CD14-positive monocyte (primary cell): ENCODE measurements around the gene HOXD11. TPM values are rescaled to one million over a fixed set of nuclear protein-coding genes. Genes with fewer than 3 reads are reported as not detected.

ENCODE experiments used
- DNase-seq, 3 donors: peaks; one replicate each; pipeline ENCODE4 v3.0.0-alpha.2; 2011 to 2022
- H2AFZ ChIP-seq: 2 replicates; pipeline ENCODE4 v1.6.0; 2012; ENCODE audit warnings: mild to moderate bottlenecking, low read depth, low read length, inconsistent platforms; ENCODE audit not compliant: insufficient read depth, poor library complexity, severe bottlenecking
- H3K27ac ChIP-seq, 2 donors: 1 replicate in 1 of 2; 2 replicates in 1 of 2; pipeline ENCODE4 v1.5.1; 2012 to 2013; ENCODE audit warnings: low read length in 2 of 2, control low read depth in 1 of 2, inconsistent platforms in 1 of 2, low read depth in 1 of 2, mild to moderate bottlenecking in 1 of 2
- H3K27me3 ChIP-seq, 2 donors: one replicate each; pipeline versions ENCODE4 v1.6.0 to v1.6.1; 2011 to 2013; ENCODE audit warnings: low read length in 2 of 2; ENCODE audit not compliant: control insufficient read depth in 2 of 2, insufficient read depth in 2 of 2
- H3K36me3 ChIP-seq, 2 donors: replicated peaks in 1 of 2; 1 replicate in 1 of 2; 2 replicates in 1 of 2; pipeline versions ENCODE4 v1.5.1 to v1.6.1; 2012 to 2013; ENCODE audit warnings: low read length in 2 of 2, control low read depth in 1 of 2, inconsistent platforms in 1 of 2, mild to moderate bottlenecking in 1 of 2; ENCODE audit not compliant: insufficient read depth in 2 of 2, control insufficient read depth in 1 of 2
- H3K4me1 ChIP-seq, 2 donors: 1 replicate in 1 of 2; 2 replicates in 1 of 2; pipeline versions ENCODE4 v1.5.1 to v1.6.1; 2012 to 2013; ENCODE audit warnings: low read length in 2 of 2, control low read depth in 1 of 2, inconsistent platforms in 1 of 2, mild to moderate bottlenecking in 1 of 2, moderate library complexity in 1 of 2; ENCODE audit not compliant: insufficient read depth in 2 of 2, control insufficient read depth in 1 of 2
- H3K4me2 ChIP-seq: replicated peaks from 2 replicates; pipeline ENCODE3; 2012; ENCODE audit warnings: low read length, moderate library complexity, mild to moderate bottlenecking; ENCODE audit not compliant: poor library complexity, severe bottlenecking; ENCODE audit errors: extremely low read depth
- H3K4me3 ChIP-seq, 3 experiments: fragments of 200-600 bp in 1 of 3; sonication (generic) in 1 of 3; replicated peaks in 1 of 3; 1 replicate in 2 of 3; 2 replicates in 1 of 3; pipeline ENCODE4 v1.5.1; 2011 to 2013; ENCODE audit warnings: low read length in 3 of 3, mild to moderate bottlenecking in 3 of 3, control low read depth in 2 of 3, low read depth in 2 of 3, inconsistent platforms in 1 of 3, moderate library complexity in 1 of 3
- H3K79me2 ChIP-seq: 2 replicates; pipeline ENCODE4 v1.6.0; 2012; ENCODE audit warnings: mild to moderate bottlenecking, control low read depth, inconsistent platforms, low read length, moderate library complexity; ENCODE audit not compliant: insufficient read depth
- H3K9ac ChIP-seq: 2 replicates; pipeline ENCODE4 v1.6.0; 2017; ENCODE audit warnings: low read length, mild to moderate bottlenecking; ENCODE audit not compliant: insufficient read depth, poor library complexity, severe bottlenecking
- H3K9me3 ChIP-seq, 2 donors: replicated peaks in 1 of 2; 1 replicate in 1 of 2; 2 replicates in 1 of 2; pipeline versions ENCODE4 v1.5.1 to v1.6.1; 2012 to 2013; ENCODE audit warnings: low read length in 2 of 2, control low read depth in 1 of 2; ENCODE audit not compliant: control insufficient read depth in 1 of 2, insufficient read depth in 1 of 2
- H4K20me1 ChIP-seq: 2 replicates; pipeline ENCODE4 v1.6.0; 2012; ENCODE audit warnings: mild to moderate bottlenecking, low read length, control low read depth, moderate library complexity; ENCODE audit not compliant: insufficient read depth
- H3K27ac Mint-ChIP-seq, 7 donors: one replicate each; pipeline ENCODE4 v1.8.0; 2020; ENCODE audit warnings: mild to moderate bottlenecking in 7 of 7, mixed read lengths in 7 of 7, moderate library complexity in 6 of 7, inconsistent platforms in 2 of 7
- H3K27me3 Mint-ChIP-seq, 3 donors: one replicate each; pipeline ENCODE4 v1.8.0; 2021 to 2022; ENCODE audit warnings: low read depth in 3 of 3, mild to moderate bottlenecking in 3 of 3, mixed read lengths in 3 of 3, moderate library complexity in 3 of 3, inconsistent platforms in 1 of 3
- H3K36me3 Mint-ChIP-seq, 2 donors: one replicate each; pipeline ENCODE4 v1.8.0; 2020; ENCODE audit warnings: mixed read lengths in 2 of 2, inconsistent platforms in 1 of 2, mild to moderate bottlenecking in 1 of 2
- H3K4me1 Mint-ChIP-seq: one replicate; pipeline ENCODE4 v1.8.0; 2020; ENCODE audit warnings: mild to moderate bottlenecking, mixed read lengths
- H3K4me3 Mint-ChIP-seq, 2 donors: one replicate each; pipeline ENCODE4 v1.8.0; 2020; ENCODE audit warnings: mild to moderate bottlenecking in 2 of 2, mixed read lengths in 2 of 2, moderate library complexity in 1 of 2
- H3K9me3 Mint-ChIP-seq, 7 donors: one replicate each; pipeline ENCODE4 v1.8.0; 2020 to 2022; ENCODE audit warnings: mixed read lengths in 7 of 7, mild to moderate bottlenecking in 6 of 7, moderate library complexity in 6 of 7, inconsistent platforms in 2 of 7
- WGBS: methylation state at CpG from one replicate; pipeline ENCODE4 v1.1.5; 2013; ENCODE audit warnings: missing lambda C conversion rate; ENCODE audit not compliant: insufficient coverage; 5-methylcytosine and 5-hydroxymethylcytosine counted together
- intact Hi-C, 2 donors: fragments of 100-400 bp; cut with micrococcal nuclease; formaldehyde crosslinking; loops; one replicate each; pipeline versions ENCODE4 v1.15.0 to v1.15.1; 2023
- polyA plus RNA-seq, 3 donors: library from polyadenylated mRNA; depleted of rRNA in 1 of 3; unstranded in 2 of 3; stranded (reverse) in 1 of 3; fragments of 300-500 nt in 2 of 3; fragments of >200 nt in 1 of 3; fragmentation: Illumina TruSeq in 2 of 3; gene quantifications; 1 replicate in 2 of 3; 2 replicates in 1 of 3; pipeline ENCODE4 v1.2.3, GENCODE V29; 2012 to 2021
- TF ChIP-seq, protein P1 (sequence below): fragments of 200-600 bp; IDR thresholded peaks from one replicate; pipeline ENCODE4 v1.8.0; 2022; ENCODE audit warnings: antibody characterized with exemption, mild to moderate bottlenecking

HOXD11 gene
- polyA plus RNA-seq, 3 donors, result not detected

DNA sequence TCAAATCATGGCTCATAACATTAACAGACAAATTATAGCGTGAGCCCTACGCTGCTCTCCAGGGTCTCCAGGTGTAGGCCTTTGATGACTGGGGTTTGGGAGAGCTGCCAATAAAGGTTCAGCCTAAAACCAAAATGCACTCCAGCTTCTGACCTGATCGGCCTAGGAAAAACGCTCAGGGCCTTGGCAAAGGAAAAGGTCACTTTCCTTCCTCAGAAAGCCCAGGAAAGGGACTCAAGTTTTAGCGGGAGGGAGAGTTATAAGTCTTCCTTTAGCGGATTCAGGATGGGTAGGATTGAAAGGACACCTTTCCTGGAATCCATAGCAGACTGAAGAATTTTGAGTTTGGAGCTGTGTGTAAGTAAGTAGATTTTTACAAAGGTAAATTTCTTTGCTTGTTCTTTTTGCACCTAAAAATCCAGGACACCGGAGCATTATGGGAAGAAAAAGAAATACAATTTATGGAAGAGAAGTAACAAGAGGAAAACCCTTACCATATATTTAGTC lies 32.1 kb upstream of the HOXD11 start:
- TF ChIP-seq, protein P1, sequence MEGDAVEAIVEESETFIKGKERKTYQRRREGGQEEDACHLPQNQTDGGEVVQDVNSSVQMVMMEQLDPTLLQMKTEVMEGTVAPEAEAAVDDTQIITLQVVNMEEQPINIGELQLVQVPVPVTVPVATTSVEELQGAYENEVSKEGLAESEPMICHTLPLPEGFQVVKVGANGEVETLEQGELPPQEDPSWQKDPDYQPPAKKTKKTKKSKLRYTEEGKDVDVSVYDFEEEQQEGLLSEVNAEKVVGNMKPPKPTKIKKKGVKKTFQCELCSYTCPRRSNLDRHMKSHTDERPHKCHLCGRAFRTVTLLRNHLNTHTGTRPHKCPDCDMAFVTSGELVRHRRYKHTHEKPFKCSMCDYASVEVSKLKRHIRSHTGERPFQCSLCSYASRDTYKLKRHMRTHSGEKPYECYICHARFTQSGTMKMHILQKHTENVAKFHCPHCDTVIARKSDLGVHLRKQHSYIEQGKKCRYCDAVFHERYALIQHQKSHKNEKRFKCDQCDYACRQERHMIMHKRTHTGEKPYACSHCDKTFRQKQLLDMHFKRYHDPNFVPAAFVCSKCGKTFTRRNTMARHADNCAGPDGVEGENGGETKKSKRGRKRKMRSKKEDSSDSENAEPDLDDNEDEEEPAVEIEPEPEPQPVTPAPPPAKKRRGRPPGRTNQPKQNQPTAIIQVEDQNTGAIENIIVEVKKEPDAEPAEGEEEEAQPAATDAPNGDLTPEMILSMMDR, result no peak
- H3K36me3 Mint-ChIP-seq, result peaks cover 0 to 9% of the 10 kb centered on the region in 2 donors
- H3K9me3 Mint-ChIP-seq, result peaks cover 2 to 37% (median 21%) of the 10 kb centered on the region in 7 donors
- Histone ChIP-seq H3K4me2 (no peak overlapping the region), H3K4me1 (peaks cover 0 to 9% of the 10 kb centered on the region in 2 donors), H4K20me1 (no peaks in the 10 kb centered on the region), H3K27ac (no peak overlapping the region), H3K27me3 (peaks cover 94 to 100% of the 10 kb centered on the region in 2 donors), H3K36me3 (no peaks in the 10 kb centered on the region), H3K9ac (no peak overlapping the region), H2AFZ (no peak overlapping the region), H3K4me3 (no peak overlapping the region), H3K9me3 (peaks cover 7 to 53% of the 10 kb centered on the region in 2 donors), H3K79me2 (no peaks in the 10 kb centered on the region)
- peak overlapping the region in 1 of 2 donors; percentile 60 for H3K4me3 Mint-ChIP-seq
- no peak overlapping the region for H3K27ac Mint-ChIP-seq
- no peak for DNase-seq
- peaks cover 89 to 97% (median 94%) of the 10 kb centered on the region in 3 donors for H3K27me3 Mint-ChIP-seq
- WGBS, result no CpG with 5 or more reads among the region's 7 CpGs
- peaks cover 18% of the 10 kb centered on the region for H3K4me1 Mint-ChIP-seq
- intact Hi-C loops, result loop anchor here in 1 of 2 donors (5.0 kb wide), 1 partner anchor 37 kb away; no protein-coding TSS in a partner anchor

GRCh38 chr2:176075481-176075880 lies 31.6 kb upstream of the HOXD11 start:
- peaks cover 91 to 96% of the 10 kb centered on the region in 2 donors for H3K27me3 ChIP-seq
- Mint-ChIP-seq H3K4me1 (peaks cover 18% of the 10 kb centered on the region), H3K27me3 (peaks cover 84 to 95% (median 91%) of the 10 kb centered on the region in 3 donors), H3K36me3 (peaks cover 0 to 9% of the 10 kb centered on the region in 2 donors), H3K4me3 (peak overlapping the region in 1 of 2 donors; percentile 52), H3K27ac (no peak overlapping the region), H3K9me3 (peaks cover 4 to 37% (median 22%) of the 10 kb centered on the region in 7 donors)
- 4% methylated on average over 8 of the region's 15 CpGs for WGBS
- H3K4me2 ChIP-seq, result no peak overlapping the region
- H3K4me3 ChIP-seq, result no peak overlapping the region
- no peak overlapping the region for H3K27ac ChIP-seq
- peaks cover 0 to 12% of the 10 kb centered on the region in 2 donors for H3K4me1 ChIP-seq
- H3K79me2 ChIP-seq, result no peaks in the 10 kb centered on the region
- TF ChIP-seq, protein P1, result no peak
- H3K36me3 ChIP-seq, result no peaks in the 10 kb centered on the region
- H3K9me3 ChIP-seq, result peaks cover 7 to 55% of the 10 kb centered on the region in 2 donors
- no peak overlapping the region for H3K9ac ChIP-seq
- no peak for DNase-seq
- intact Hi-C loops, result loop anchor here in 1 of 2 donors (5.0 kb wide), 1 partner anchor 37 kb away; no protein-coding TSS in a partner anchor
- no peak overlapping the region for H2AFZ ChIP-seq
- no peaks in the 10 kb centered on the region for H4K20me1 ChIP-seq
